RWPE2 (cell line): Measurements from ENCODE around the gene TTC23L.

Experiments
- ATAC-seq: fragments of 200-7000 bp; cut with Tn5 transposase; 3 replicates; pipeline ENCODE4 v1.9.1; 2021; ENCODE audit warnings: low read depth
- DNase-seq: peaks from one replicate; pipeline ENCODE4 v3.0.0-alpha.2; 2020; ENCODE audit warnings: low spot score
- H3K27ac ChIP-seq: fragments of 450-650 bp; 2 replicates; pipeline ENCODE4 v1.5.1; 2017; ENCODE audit warnings: mild to moderate bottlenecking; ENCODE audit not compliant: poor library complexity, severe bottlenecking
- H3K27me3 ChIP-seq: fragments of 250-450 bp; sonication (Bioruptor Pico); 2 replicates; pipeline ENCODE4 v1.5.1; 2021; ENCODE audit warnings: mild to moderate bottlenecking, moderate library complexity; ENCODE audit not compliant: insufficient read depth, poor library complexity, severe bottlenecking
- H3K36me3 ChIP-seq: fragments of 250-450 bp; sonication (Bioruptor Pico); 2 replicates; pipeline ENCODE4 v1.5.1; 2020; ENCODE audit warnings: low read depth, mild to moderate bottlenecking, moderate library complexity
- H3K4me1 ChIP-seq: fragments of 250-450 bp; sonication (Bioruptor Pico); 2 replicates; pipeline ENCODE4 v1.5.1; 2021; ENCODE audit warnings: mild to moderate bottlenecking, moderate library complexity; ENCODE audit not compliant: insufficient read depth, poor library complexity, severe bottlenecking
- H3K4me3 ChIP-seq: fragments of 250-450 bp; sonication (Bioruptor Pico); 2 replicates; pipeline ENCODE4 v1.5.1; 2021; ENCODE audit warnings: mild to moderate bottlenecking, moderate library complexity; ENCODE audit not compliant: severe bottlenecking
- H3K9me3 ChIP-seq: fragments of 250-450 bp; sonication (Bioruptor Pico); 2 replicates; pipeline ENCODE4 v1.5.1; 2021; ENCODE audit warnings: mild to moderate bottlenecking, moderate library complexity; ENCODE audit not compliant: severe bottlenecking
- TF ChIP-seq, protein P1 (sequence below): fragments of 450-650 bp; IDR thresholded peaks from one replicate; pipeline ENCODE4 v1.5.1; 2017; ENCODE audit warnings: mild to moderate bottlenecking, moderate library complexity; ENCODE audit not compliant: poor library complexity, severe bottlenecking

TTC23L gene

DNA sequence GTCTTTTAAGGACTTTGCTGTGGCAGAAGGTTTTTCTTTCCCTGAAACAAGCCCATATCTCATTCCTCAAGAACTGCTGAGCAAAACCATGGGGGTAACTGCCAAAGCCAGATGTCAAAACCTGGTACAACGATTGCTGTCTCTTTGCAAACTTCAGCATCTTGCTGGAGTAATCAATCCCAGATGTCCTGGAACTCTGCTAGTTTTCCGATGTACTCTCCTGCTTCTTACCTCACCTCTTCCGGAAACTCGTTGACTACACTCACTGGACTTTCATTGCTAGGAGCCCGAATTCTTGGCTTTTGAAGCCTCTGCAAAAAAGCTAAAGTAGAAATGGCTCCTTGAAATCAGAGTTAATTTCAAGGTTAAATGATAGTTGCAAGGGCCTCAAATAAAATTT lies 53.0 kb downstream of the TTC23L start:
- DNase-seq, result no peak
- TF ChIP-seq, protein P1, sequence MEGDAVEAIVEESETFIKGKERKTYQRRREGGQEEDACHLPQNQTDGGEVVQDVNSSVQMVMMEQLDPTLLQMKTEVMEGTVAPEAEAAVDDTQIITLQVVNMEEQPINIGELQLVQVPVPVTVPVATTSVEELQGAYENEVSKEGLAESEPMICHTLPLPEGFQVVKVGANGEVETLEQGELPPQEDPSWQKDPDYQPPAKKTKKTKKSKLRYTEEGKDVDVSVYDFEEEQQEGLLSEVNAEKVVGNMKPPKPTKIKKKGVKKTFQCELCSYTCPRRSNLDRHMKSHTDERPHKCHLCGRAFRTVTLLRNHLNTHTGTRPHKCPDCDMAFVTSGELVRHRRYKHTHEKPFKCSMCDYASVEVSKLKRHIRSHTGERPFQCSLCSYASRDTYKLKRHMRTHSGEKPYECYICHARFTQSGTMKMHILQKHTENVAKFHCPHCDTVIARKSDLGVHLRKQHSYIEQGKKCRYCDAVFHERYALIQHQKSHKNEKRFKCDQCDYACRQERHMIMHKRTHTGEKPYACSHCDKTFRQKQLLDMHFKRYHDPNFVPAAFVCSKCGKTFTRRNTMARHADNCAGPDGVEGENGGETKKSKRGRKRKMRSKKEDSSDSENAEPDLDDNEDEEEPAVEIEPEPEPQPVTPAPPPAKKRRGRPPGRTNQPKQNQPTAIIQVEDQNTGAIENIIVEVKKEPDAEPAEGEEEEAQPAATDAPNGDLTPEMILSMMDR, result no peak
- no peak for ATAC-seq

DNA sequence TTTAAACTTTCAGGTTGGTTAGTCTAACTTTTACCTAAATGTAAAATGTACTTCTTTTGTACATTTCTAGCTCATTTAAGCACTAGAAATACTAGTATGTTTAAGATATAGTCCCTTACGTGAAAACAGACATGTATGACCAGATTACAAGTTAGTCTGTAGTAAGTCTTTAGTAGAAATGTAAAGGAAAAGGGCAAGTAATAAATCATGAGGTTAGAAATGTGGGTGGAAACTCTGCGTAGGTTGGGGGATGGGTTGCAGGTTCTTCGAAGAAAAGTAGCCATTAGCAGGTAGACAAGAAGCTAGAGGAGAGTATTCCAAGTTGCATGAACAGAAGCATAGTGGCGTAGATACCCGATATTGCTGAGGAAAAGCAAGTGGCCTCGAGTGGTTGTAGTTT lies 53.5 kb downstream of the TTC23L start:
- TF ChIP-seq, protein P1, result no peak
- Histone ChIP-seq H3K9me3 (no peaks in the 10 kb centered on the region), H3K36me3 (no peaks in the 10 kb centered on the region), H3K27ac (no peak overlapping the region), H3K4me3 (no peak overlapping the region), H3K4me1 (no peaks in the 10 kb centered on the region), H3K27me3 (no peaks in the 10 kb centered on the region)
- DNase-seq (no peak), ATAC-seq (no peak)

More for the DNA sequence above, 53.0 kb downstream of the TTC23L start:
- Histone ChIP-seq H3K4me1 (no peaks in the 10 kb centered on the region), H3K27me3 (no peaks in the 10 kb centered on the region), H3K4me3 (no peak overlapping the region), H3K27ac (no peak overlapping the region), H3K9me3 (no peaks in the 10 kb centered on the region), H3K36me3 (no peaks in the 10 kb centered on the region)

GRCh38 chr5:34894716-34895115 lies 55.8 kb downstream of the TTC23L start:
- Histone ChIP-seq H3K27me3 (no peaks in the 10 kb centered on the region), H3K4me3 (no peak overlapping the region), H3K36me3 (no peaks in the 10 kb centered on the region), H3K4me1 (peaks cover 6% of the 10 kb centered on the region), H3K27ac (no peak overlapping the region), H3K9me3 (no peaks in the 10 kb centered on the region)
- ATAC-seq, result no peak
- TF ChIP-seq, protein P1, result no peak
- DNase-seq, result no peak

GRCh38 chr5:34895641-34896419 lies 56.9 kb downstream of the TTC23L start:
- no peak for DNase-seq
- Histone ChIP-seq H3K36me3 (no peaks in the 10 kb centered on the region), H3K4me3 (no peak overlapping the region), H3K27me3 (no peaks in the 10 kb centered on the region), H3K27ac (no peak overlapping the region), H3K4me1 (peaks cover 6% of the 10 kb centered on the region), H3K9me3 (no peaks in the 10 kb centered on the region)
- TF ChIP-seq, protein P1, result no peak
- no peak for ATAC-seq

- DNase-seq (no peak), ATAC-seq (peak; percentile 38)
- no peaks in the 10 kb centered on the region for H3K9me3 ChIP-seq
- H3K27me3 ChIP-seq, result no peaks in the 10 kb centered on the region
- peaks cover 6% of the 10 kb centered on the region for H3K4me1 ChIP-seq
- no peak overlapping the region for H3K4me3 ChIP-seq
- TF ChIP-seq, protein P1, result no peak
- no peak overlapping the region for H3K27ac ChIP-seq
- peaks cover 9% of the 10 kb centered on the region; the same call in 1 of the 2 replicates for H3K36me3 ChIP-seq
Measured at GRCh38 chr5:34897646-34898045, 58.7 kb downstream of the TTC23L start.
